Measurements from ENCODE around the gene TRIM61.

DNA sequence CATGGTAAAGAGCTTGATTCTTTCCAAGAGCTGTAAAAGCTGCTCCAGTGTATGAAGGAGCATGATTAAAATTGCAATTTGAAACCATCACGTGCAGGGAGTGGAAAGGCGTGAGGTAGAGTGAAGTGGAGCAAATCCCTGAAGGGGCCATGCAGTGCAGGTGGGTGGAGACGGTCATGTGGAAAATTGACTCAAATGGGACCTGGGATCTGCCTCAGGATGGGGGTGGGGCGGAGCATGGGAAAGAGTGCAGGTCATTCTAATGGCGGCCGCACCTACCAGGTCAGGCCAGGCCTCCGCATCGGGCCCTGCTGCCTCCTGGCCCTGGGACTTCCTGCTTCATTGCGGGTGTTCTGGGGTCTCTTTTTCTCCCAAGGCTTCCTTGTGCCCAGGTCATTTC, 29.0 kb upstream of the TRIM61 start:
- TF ChIP-seq, protein P1, sequence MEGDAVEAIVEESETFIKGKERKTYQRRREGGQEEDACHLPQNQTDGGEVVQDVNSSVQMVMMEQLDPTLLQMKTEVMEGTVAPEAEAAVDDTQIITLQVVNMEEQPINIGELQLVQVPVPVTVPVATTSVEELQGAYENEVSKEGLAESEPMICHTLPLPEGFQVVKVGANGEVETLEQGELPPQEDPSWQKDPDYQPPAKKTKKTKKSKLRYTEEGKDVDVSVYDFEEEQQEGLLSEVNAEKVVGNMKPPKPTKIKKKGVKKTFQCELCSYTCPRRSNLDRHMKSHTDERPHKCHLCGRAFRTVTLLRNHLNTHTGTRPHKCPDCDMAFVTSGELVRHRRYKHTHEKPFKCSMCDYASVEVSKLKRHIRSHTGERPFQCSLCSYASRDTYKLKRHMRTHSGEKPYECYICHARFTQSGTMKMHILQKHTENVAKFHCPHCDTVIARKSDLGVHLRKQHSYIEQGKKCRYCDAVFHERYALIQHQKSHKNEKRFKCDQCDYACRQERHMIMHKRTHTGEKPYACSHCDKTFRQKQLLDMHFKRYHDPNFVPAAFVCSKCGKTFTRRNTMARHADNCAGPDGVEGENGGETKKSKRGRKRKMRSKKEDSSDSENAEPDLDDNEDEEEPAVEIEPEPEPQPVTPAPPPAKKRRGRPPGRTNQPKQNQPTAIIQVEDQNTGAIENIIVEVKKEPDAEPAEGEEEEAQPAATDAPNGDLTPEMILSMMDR (IDR thresholded peaks at IDR 0.05): no peak
- no peak for TF ChIP-seq POLR2A (IDR thresholded peaks at IDR 0.05)
